A549 (cell line): ENCODE measurements around the gene AGPAT2.

Experiments
- CHD4 ChIP-seq: fragments of 200-600 bp; sonication (generic); IDR thresholded peaks from 2 replicates; pipeline ENCODE4 v1.6.1; 2016; ENCODE audit warnings: antibody characterized with exemption, mild to moderate bottlenecking, borderline replicate concordance
- HOXA7 ChIP-seq: fragments of 250-450 bp; sonication (Bioruptor Pico); IDR thresholded peaks from 2 replicates; pipeline ENCODE4 v1.5.0; 2020; ENCODE audit warnings: mild to moderate bottlenecking, moderate library complexity
- PHF8 ChIP-seq: fragments of 200-600 bp; sonication (generic); IDR thresholded peaks from 2 replicates; pipeline ENCODE4 v1.6.1; 2016; ENCODE audit warnings: low read depth, mild to moderate bottlenecking, antibody characterized with exemption, moderate library complexity, borderline replicate concordance
- POLR2A ChIP-seq: IDR thresholded peaks from 2 replicates; pipeline ENCODE4 v1.6.1; 2012; ENCODE audit warnings: mild to moderate bottlenecking, low read length

GRCh38 chr9:136662656-136663581 lies 24.3 kb downstream of the AGPAT2 start, which contains the start of gene EGFL7:
- TF ChIP-seq CHD4 (no peak), PHF8 (no peak), HOXA7 (no peak), POLR2A (no peak)
